Type B pancreatic cell (in vitro differentiated cells): ENCODE measurements around the gene AMOT. TPM values are rescaled to one million over a fixed set of nuclear protein-coding genes. Genes with fewer than 3 reads are reported as not detected.
A peak's percentile ranks its signal among the peaks of the same experiment; 100 is the strongest.

Experiments used
- DNase-seq: peaks from one replicate; pipeline ENCODE4 v3.0.0; 2021; ENCODE audit warnings: mixed read lengths; ENCODE audit not compliant: unreplicated experiment; ENCODE audit errors: extremely low spot score
- H3K27ac Mint-ChIP-seq: 2 replicates; pipeline ENCODE4 v1.8.0; 2021; ENCODE audit warnings: mild to moderate bottlenecking, mixed read lengths
- H3K27me3 Mint-ChIP-seq: 2 replicates; pipeline ENCODE4 v1.8.0; 2021; ENCODE audit warnings: mixed read lengths
- H3K36me3 Mint-ChIP-seq: 2 replicates; pipeline ENCODE4 v1.8.0; 2021; ENCODE audit warnings: mixed read lengths
- H3K4me1 Mint-ChIP-seq: one replicate; pipeline ENCODE4 v1.8.0; 2021; ENCODE audit warnings: mixed read lengths; ENCODE audit not compliant: unreplicated experiment
- H3K4me3 Mint-ChIP-seq: 2 replicates; pipeline ENCODE4 v1.8.0; 2021; ENCODE audit warnings: mild to moderate bottlenecking, mixed read lengths
- H3K9me3 Mint-ChIP-seq: 2 replicates; pipeline ENCODE4 v1.8.0; 2021; ENCODE audit warnings: mixed read lengths
- CTCF ChIP-seq: fragments of 200-600 bp; sonication (generic); conservative IDR thresholded peaks from 2 replicates; pipeline ENCODE4 v1.5.0; 2021; ENCODE audit warnings: antibody characterized with exemption, mild to moderate bottlenecking
- total RNA-seq: library from RNA; stranded (reverse); gene quantifications from 2 replicates; pipeline ENCODE4 v1.2.1, GENCODE V29; 2021; ENCODE audit warnings: low replicate concordance

AMOT gene
- total RNA-seq, 1 donor from 2014 or later, result 235 TPM

DNA sequence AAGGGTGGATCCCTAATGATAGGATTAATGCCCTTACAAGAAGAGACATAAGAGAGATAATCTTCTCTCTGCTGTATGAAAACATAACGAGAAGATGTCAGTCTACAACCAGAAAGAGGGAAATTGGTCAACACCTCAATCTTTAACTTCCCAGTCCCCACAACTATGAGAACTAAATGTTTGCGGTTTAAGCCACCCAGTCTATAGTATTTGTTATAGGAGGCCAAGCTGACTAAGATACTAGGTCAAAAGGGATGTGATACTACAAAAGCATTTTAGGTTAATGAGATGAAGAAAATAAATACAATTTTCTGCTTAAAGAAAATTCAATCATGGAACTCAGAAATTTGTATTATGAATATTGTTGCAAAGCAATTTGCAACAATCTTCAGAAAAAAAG, 105.5 kb downstream of the AMOT start:
- no peak for TF ChIP-seq CTCF
- DNase-seq, result no peak
- no peaks in the 10 kb centered on the region for H3K27me3 Mint-ChIP-seq
- peaks cover 37% of the 10 kb centered on the region for H3K4me1 Mint-ChIP-seq
- H3K4me3 Mint-ChIP-seq, result no peak overlapping the region
- no peaks in the 10 kb centered on the region for H3K36me3 Mint-ChIP-seq
- no peak overlapping the region for H3K27ac Mint-ChIP-seq
- H3K9me3 Mint-ChIP-seq, result peaks cover 17% of the 10 kb centered on the region

GRCh38 chrX:112734290-112734689, 106.3 kb downstream of the AMOT start:
- Mint-ChIP-seq H3K9me3 (peaks cover 14% of the 10 kb centered on the region), H3K4me1 (peaks cover 33% of the 10 kb centered on the region), H3K36me3 (no peaks in the 10 kb centered on the region), H3K27ac (peak overlapping the region; percentile 54), H3K4me3 (peak overlapping the region; percentile 58), H3K27me3 (no peaks in the 10 kb centered on the region)
- DNase-seq, result no peak
- TF ChIP-seq CTCF, result no peak

GRCh38 chrX:112731793-112732192, 108.8 kb downstream of the AMOT start:
- Mint-ChIP-seq H3K9me3 (peaks cover 13% of the 10 kb centered on the region), H3K36me3 (no peaks in the 10 kb centered on the region), H3K4me1 (peaks cover 26% of the 10 kb centered on the region), H3K27me3 (no peaks in the 10 kb centered on the region), H3K4me3 (no peak overlapping the region), H3K27ac (no peak overlapping the region)
- TF ChIP-seq CTCF, result peak; percentile 67
- no peak for DNase-seq

Other genes with a start within 250 kb of the AMOT start
- gene LHFPL1, start 160.9 kb downstream of the AMOT start, total RNA-seq, result 1.3 and 1.8 TPM in 2 replicates